Stimulated activated CD4-positive, alpha-beta T cell treated with anti-CD3 and anti-CD28 coated beads, Interleukin-4, amount 100 ng/mL, for 1 hour (primary cell): ENCODE results near the gene GFM2.
A peak's percentile ranks its signal among the peaks of the same experiment; 100 is the strongest.
"Not testable (repeated sequence)": the region's sequence is repeated elsewhere in the genome, so short reads cannot be mapped to it uniquely, and the experiment has no call there.

ENCODE experiments used
- DNase-seq: peaks from one replicate; pipeline ENCODE4 v3.0.0-alpha.2; 2020

The GFM2 gene

DNA sequence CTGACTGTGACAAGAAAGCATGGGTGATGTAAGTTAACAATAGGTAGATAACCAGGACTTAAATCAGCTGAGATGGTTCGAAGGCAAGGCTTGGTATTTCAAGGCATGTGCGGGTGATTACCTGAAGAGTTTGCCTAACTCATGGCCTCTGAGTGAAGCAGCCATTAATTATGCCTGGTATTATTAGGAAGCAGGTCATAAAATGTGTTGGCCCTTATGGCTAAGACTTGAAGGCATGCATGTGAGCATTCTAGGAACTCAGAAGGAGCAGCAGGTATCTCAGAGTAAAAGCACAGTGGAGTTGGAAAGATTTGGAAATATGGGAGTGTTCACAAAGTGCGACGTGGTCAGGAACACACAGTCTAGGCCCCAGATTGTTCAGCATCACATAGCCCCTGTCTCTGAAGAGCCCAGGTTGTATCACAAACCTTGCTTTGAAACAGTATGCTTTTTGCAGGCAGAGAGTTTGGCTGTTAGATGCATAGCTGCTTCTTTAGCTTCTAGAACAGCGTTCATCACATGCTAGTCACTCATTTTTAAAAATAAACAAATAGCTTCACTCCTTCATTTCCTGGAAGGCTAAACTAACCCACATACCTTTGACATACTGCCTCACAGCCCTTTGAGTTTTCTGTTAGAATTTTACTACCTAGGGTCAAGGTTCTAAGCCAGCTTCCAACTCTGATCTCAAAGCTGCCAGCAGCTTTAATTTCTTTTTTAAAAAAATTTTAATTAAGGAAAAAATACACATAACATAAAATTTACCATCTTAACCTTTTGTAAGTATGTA lies 79.8 kb downstream of the GFM2 start:
- DNase-seq = no peak

DNA sequence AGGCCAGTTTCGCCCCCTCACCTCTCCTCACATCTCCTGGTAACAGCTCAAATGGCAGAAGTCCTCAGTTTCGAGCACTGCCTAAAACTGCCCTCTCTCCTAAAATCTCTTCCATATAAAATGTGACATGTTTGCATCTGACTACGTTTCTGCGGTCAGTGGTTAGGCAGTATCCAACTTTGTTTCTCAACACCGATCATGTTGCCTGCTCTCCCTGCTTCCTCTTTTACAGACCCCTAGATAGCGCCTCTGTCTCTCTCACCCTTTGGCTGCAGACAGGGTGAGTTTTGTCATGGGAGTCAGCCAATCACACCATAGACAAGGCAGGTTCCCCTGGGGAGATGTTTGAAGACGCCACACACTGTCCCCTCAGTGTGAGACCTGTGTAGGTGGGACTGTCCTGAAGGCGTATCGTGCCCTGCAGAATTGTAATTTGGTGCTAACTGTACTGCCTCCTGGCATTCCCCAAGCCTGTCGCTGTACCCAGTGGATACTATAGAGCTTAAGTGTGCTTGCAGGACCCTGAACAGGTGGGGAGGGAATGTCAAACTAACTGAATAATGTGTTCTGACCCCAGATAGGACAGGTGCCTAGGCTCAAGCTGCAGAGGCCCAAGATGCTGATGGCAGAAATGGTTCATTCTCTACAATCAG lies 80.8 kb downstream of the GFM2 start:
- DNase-seq = no peak

DNA sequence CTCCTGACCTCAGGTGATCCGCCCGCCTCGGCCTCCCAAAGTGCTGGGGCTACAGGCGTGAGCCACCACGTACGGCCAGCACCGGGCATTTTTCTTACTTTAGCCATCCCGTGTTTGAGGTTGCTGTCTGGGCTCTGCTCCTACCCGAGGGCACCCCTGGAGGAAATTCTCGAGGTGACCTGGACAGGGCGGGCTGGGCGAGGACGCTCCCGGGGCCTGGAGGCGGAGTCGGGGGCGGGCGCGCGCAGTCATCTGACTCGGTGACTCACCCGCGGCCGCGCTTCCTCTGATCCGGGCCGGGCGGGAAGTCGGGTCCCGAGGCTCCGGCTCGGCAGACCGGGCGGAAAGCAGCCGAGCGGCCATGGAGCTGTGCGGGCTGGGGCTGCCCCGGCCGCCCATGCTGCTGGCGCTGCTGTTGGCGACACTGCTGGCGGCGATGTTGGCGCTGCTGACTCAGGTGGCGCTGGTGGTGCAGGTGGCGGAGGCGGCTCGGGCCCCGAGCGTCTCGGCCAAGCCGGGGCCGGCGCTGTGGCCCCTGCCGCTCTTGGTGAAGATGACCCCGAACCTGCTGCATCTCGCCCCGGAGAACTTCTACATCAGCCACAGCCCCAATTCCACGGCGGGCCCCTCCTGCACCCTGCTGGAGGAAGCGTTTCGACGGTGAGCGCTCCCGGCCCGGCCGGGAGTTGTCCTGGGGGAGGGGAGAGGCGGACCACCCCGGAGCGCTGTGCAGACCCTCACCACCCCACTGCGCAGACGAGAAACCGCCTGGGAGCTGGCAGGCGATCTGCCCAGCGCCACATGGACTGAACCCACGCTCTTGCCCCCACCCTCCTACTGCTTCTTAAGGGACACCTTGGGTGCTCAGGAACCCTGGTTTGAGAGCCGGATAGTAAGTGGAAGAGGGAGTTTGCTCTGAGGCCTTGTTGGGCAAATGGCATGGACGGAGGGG lies 81.7 kb downstream of the GFM2 start, which contains the start of gene HEXB:
Gene HEXB (plus strand): TSS at position 334 of the 952 bp plus-strand sequence. CDS start 28 bp downstream, at position 362.
- peak; percentile 89 for DNase-seq

DNA sequence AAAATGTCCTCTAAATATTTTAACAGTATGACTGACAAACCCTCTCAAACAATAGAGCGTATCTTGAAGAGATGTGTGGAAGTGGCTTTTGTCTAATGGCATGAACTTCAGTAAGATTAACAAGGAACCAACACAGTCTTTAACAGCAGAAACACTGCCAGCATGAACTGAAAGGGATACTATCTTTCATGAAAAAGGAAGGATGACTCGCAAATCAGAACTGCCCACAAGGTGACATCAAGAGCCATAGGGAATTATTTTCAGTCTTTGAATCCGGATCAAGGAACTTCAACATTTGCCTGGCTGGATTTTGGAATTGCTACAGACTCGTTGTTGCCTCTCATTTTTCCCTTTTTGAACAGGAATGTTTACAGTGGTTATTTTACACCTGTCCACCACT lies 87.0 kb downstream of the GFM2 start:
- DNase-seq = no peak

DNA sequence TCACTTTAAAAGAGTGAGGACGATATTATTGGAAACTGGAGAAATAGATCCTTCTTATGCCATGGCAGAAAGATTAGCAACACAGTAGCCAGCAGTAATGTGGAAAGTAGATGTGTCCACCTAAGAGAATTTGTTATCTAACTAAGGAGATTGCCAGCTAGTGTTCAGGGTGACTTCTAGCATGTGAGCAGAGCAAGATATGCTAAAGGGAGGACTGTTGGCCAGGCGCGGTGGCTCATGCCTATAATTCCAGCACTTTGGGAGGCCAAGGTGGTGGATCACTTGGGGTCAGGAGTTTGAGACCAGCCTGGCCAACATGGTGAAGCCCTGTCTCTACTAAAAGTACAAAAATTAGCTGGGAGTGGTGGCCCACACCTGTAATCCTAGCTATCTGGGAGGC lies 87.6 kb downstream of the GFM2 start:
- not testable (repeated sequence) for DNase-seq

DNA sequence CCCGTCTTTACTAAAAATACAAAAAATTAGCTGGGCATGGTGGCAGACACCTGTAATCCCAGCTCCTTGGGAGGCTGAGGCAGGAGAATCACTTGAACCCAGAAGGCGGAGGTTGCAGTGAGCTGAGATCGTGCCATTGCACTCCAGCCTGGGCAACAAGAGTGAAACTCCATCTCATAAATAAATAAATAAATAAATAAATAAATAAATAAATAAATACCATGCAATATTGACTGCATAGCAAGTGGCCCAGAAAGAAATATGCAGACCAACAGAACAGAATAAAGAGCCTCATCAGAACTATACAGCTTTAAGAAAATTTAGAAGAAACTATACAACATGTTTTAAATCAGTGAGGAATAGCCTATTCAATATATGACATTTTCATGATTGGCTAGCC lies 88.8 kb downstream of the GFM2 start:
- DNase-seq = not testable (repeated sequence)

DNA sequence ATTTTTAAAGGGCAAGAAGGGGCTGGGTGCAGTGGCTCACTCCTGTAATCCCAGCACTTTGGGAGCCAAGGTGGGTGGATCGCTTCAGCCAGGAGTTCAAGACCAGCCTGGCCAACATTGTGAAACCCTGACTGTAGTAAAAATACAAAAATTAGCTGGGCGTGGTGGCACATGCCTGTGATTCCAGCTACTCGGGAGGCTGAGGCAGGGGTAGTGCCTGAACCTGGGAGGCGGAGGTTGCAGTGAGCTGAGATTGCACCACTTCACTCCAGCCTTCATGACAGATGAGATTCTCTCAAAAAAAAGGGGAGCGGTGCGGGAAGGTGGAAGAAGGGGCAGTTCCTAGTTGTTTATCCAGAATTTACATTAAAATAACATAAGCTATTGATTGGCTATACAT lies 90.5 kb downstream of the GFM2 start:
- DNase-seq = not testable (repeated sequence)

DNA sequence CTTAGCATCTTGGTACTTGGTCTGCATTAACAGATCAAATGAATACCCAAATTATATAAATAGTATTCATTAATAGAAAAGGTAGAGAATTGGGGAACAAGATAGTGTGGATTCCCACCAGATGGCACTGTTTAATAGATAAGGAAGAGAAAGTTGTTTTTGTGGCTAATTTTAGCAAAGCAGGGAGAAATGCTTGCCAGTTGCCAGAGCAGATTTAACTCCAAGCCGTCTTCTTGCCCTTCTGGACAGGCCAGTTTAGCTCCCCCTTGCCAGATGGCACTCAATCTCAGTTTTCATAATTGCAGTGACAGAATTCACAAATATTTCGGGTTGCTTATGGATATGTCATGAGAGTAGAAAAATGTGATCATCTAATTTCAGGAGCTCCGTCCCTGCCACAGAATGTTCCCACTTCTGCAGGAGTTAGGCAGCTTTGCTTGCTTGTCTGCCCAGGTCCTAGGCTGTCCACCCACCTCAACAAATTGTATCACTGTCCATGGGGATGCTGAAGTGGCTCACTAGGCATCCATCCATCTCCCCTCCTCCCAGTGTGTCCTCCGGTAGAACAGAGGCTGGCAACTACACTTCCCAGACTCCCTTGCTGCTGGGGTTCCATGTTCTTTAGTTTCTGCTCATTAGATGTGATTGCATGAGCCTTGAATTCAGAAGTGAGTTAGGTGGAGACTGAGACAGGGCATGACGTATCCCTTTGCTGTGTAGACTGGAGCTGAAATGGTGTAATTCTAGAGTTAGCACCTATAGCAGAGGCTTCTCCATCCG lies 93.7 kb downstream of the GFM2 start:
- no peak for DNase-seq

DNA sequence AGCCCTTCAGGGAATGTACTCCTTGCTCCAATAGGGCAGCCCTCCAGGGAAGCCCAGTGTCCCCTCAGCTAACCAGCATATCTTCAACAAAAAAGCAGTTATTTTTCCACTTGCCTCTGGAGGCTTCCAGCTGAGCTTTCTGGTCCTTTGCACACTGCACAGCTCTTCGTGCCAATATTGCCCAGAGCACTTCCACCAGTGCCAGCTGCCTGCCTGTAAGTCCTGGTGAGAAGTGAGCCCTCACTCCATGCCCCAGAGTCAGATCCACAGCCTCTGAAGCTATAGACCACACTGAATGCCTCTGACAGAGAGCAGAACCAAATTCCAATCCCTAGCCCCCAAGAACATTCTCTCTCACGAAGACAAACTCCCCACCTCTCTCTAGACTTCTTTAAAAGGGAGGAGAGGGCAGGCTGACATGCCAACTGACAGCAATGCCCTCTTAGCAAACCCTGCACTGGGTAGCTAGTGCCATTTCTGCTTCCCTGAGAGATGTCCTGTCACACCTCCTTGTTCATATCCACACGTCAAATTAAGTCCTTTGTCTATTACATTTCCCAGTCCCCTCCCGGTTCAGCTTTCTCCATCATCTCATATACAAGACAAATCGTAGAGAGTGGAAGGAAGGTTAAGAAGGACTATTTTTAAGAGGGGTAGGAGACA lies 94.6 kb downstream of the GFM2 start:
- DNase-seq = no peak
